Activated CD4-positive, alpha-beta memory T cell treated with anti-CD3 and anti-CD28 coated beads for 36 hours (primary cell): ENCODE data around the gene TTC33. TPM values are rescaled to one million over a fixed set of nuclear protein-coding genes. Genes with fewer than 3 reads are reported as not detected.
"Not testable (repeated sequence)": the region's sequence is repeated elsewhere in the genome, so short reads cannot be mapped to it uniquely, and the experiment has no call there.

Source experiments
- CTCF ChIA-PET: fragments of 350-600 bp; sonication (Branson Sonifier 250); formaldehyde crosslinking; loops from one replicate; lab custom pipeline; 2021; ENCODE audit warnings: antibody characterized with exemption, inconsistent platforms; lab: Charles Lee
- POLR2A ChIA-PET: fragments of 350-600 bp; sonication (Branson Sonifier 250); formaldehyde crosslinking; loops from one replicate; lab custom pipeline; 2021; ENCODE audit warnings: antibody characterized with exemption; lab: Charles Lee
- DNase-seq: peaks from one replicate; pipeline ENCODE4 v3.0.0-alpha.2; 2020
- H3K27ac Mint-ChIP-seq: one replicate; pipeline ENCODE4 v1.8.0; 2021; ENCODE audit warnings: mixed read lengths
- H3K27me3 Mint-ChIP-seq: one replicate; pipeline ENCODE4 v1.8.0; 2021; ENCODE audit warnings: mixed read lengths
- H3K36me3 Mint-ChIP-seq: one replicate; pipeline ENCODE4 v1.8.0; 2021; ENCODE audit warnings: mixed read lengths
- H3K4me1 Mint-ChIP-seq: one replicate; pipeline ENCODE4 v1.8.0; 2021; ENCODE audit warnings: low read depth, mixed read lengths
- H3K4me3 Mint-ChIP-seq: one replicate; pipeline ENCODE4 v1.8.0; 2021; ENCODE audit warnings: mild to moderate bottlenecking, mixed read lengths
- H3K9me3 Mint-ChIP-seq: one replicate; pipeline ENCODE4 v1.8.0; 2021; ENCODE audit warnings: mixed read lengths
- intact Hi-C: fragments of 100-400 bp; cut with micrococcal nuclease; formaldehyde crosslinking; loops from one replicate; pipeline ENCODE4 v1.15.1; 2023
- total RNA-seq, 2 experiments: library from RNA; stranded (reverse); gene quantifications; one replicate each; pipeline ENCODE4 v1.2.3, GENCODE V29; 2021

TTC33 gene
- total RNA-seq, 2 experiments from 2014 or later, result 30.2 to 34.1 TPM

DNA sequence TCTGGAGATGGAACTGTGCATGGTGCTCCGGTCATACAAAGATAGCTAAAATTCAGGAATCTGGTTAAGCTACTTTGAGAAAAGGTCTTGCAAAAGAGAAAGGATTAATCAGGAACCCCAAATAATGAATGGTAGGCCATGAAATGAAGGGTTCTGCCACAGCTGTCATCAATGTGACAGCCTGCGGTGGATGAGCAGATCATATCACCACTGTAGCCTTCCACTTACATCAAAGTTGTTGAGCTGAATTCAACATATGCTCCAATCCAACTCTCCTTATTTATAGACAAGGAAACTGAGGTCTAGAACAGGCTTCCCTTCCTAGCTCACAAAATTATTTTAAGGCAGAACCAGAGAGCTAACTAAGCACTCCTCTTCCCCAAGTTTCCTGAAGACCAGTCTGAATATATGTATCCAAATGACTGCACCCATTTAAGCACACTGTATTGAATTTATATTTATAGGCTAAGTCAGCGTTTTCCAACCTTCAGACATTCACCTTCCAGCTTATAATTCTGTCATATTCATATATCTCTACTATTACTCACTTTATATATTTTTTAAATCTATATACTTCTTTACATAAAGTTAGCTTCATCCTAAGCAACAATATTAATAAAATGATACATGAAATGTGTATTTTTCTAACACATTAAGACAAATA is 90.0 kb downstream of the TTC33 start:
- no peak overlapping the region for H3K27ac Mint-ChIP-seq
- ChIA-PET POLR2A (interaction anchor here (1.0 to 1.4 kb wide), 3 partner anchors 10 to 14 kb away, joined by 3 to 4 read pairs (median 3); partner anchors contain the start of gene PTGER4), CTCF (interaction anchor here (1.3 kb wide), 1 partner anchor 718 kb away, joined by 3 read pairs; no protein-coding TSS in a partner anchor)

GRCh38 chr5:40660751-40661150 is 95.0 kb downstream of the TTC33 start:
- Mint-ChIP-seq H3K27me3 (no peaks in the 10 kb centered on the region), H3K36me3 (no peaks in the 10 kb centered on the region), H3K4me3 (no peak overlapping the region), H3K9me3 (no peaks in the 10 kb centered on the region), H3K27ac (no peak overlapping the region), H3K4me1 (peaks cover 6% of the 10 kb centered on the region)
- DNase-seq, result no peak
- ChIA-PET POLR2A (no interaction called here), CTCF (interaction anchor here (0.6 kb wide), 1 partner anchor 24 kb away, joined by 6 read pairs; no protein-coding TSS in a partner anchor)
- intact Hi-C loops, result no loop called here

More for the DNA sequence above, 90.0 kb downstream of the TTC33 start:
- no peak overlapping the region for H3K4me3 Mint-ChIP-seq
- peaks cover 21% of the 10 kb centered on the region for H3K4me1 Mint-ChIP-seq
- no peak for DNase-seq
- H3K36me3 Mint-ChIP-seq, result no peaks in the 10 kb centered on the region
- H3K27me3 Mint-ChIP-seq, result no peaks in the 10 kb centered on the region
- H3K9me3 Mint-ChIP-seq, result no peaks in the 10 kb centered on the region
- intact Hi-C loops, result no loop called here

GRCh38 chr5:40656766-40657165 is 99.0 kb downstream of the TTC33 start:
- DNase-seq, result no peak
- no peak overlapping the region for H3K4me3 Mint-ChIP-seq
- H3K27ac Mint-ChIP-seq, result no peak overlapping the region
- intact Hi-C loops, result no loop called here
- CTCF ChIA-PET, result no interaction called here
- POLR2A ChIA-PET, result interaction anchor here (1.2 kb wide), 1 partner anchor 19 kb away, joined by 3 read pairs; no protein-coding TSS in a partner anchor
- H3K9me3 Mint-ChIP-seq, result no peaks in the 10 kb centered on the region
- H3K36me3 Mint-ChIP-seq, result no peaks in the 10 kb centered on the region
- H3K27me3 Mint-ChIP-seq, result no peaks in the 10 kb centered on the region
- peaks cover 41% of the 10 kb centered on the region for H3K4me1 Mint-ChIP-seq

GRCh38 chr5:40656091-40656490 is 99.7 kb downstream of the TTC33 start:
- POLR2A ChIA-PET, H3K27me3 Mint-ChIP-seq, H3K9me3 Mint-ChIP-seq, H3K36me3 Mint-ChIP-seq, H3K4me3 Mint-ChIP-seq, DNase-seq, intact Hi-C loops, CTCF ChIA-PET, H3K27ac Mint-ChIP-seq: not testable (repeated sequence)
- peaks cover 41% of the 10 kb centered on the region for H3K4me1 Mint-ChIP-seq

DNA sequence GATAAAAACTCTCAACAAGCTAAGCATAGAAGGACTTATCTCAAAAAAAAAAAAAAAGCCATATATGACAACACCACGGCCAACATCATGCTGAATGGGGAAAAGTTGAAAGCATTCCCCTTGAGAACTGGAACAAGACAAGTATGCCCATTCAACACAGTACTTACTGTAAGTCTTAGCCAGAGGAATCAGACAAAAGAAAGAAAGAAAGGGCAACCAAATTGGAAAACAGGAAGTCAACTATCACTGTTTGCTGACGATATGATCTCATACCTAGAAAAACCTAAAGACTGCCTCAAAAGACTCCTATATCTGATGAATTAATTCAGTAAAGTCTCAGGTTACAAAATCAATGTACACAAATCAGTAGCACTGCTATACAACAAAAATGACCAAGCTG is 100.6 kb downstream of the TTC33 start:
- peaks cover 46% of the 10 kb centered on the region for H3K4me1 Mint-ChIP-seq
- H3K9me3 Mint-ChIP-seq, result no peaks in the 10 kb centered on the region
- peak overlapping the region; percentile 60 for H3K4me3 Mint-ChIP-seq
- no peaks in the 10 kb centered on the region for H3K36me3 Mint-ChIP-seq
- CTCF ChIA-PET, result interaction anchor here (0.8 kb wide), 1 partner anchor 25 kb away, joined by 4 read pairs; the partner anchor contains the start of gene PTGER4
- no peak for DNase-seq
- POLR2A ChIA-PET, result no interaction called here
- peak overlapping the region; percentile 80 for H3K27ac Mint-ChIP-seq
- H3K27me3 Mint-ChIP-seq, result no peaks in the 10 kb centered on the region
- intact Hi-C loops, result loop anchor here (1.0 to 2.0 kb wide), 3 partner anchors 14 to 77 kb away; no protein-coding TSS in a partner anchor

DNA sequence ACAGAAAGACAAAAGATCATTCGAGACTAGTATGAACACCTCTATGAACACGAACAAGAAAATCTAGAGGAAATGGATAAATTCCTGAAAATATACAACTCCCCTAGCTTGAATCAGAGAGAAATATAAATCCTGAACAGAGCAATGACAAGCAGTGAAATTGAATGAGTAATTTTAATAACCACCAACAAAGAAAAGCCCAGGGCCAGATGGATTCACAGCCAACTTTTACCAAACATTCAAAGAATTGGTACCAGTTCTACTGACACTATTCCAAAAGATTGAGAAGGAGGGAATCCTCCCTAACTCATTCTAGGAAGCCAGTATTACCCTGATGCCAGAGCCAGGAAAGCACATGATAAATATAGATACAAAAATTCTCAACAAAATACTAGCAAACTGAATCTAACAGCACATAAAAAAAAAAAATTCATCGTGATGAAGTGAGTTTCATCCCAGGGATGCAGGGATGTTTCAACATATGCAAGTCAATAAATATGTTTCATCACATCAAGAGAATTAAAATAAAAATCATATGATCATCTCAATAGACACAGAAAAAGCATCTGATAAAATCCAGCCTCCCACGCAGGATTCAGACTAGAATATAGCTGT is 101.3 kb downstream of the TTC33 start:
- H3K9me3 Mint-ChIP-seq, result no peaks in the 10 kb centered on the region
- intact Hi-C loops, result loop anchor here (2.0 kb wide), 1 partner anchor 14 kb away; no protein-coding TSS in a partner anchor
- H3K27me3 Mint-ChIP-seq, result no peaks in the 10 kb centered on the region
- H3K4me1 Mint-ChIP-seq, result peaks cover 53% of the 10 kb centered on the region
- ChIA-PET POLR2A (interaction anchor here (1.3 to 1.4 kb wide), 2 partner anchors 21 to 25 kb away, joined by 4 to 5 read pairs; partner anchors contain the start of gene PTGER4), CTCF (interaction anchor here (0.7 to 0.8 kb wide), 2 partner anchors 26 to 35 kb away, joined by 3 to 4 read pairs; partner anchors contain the start of gene PTGER4)
- peak overlapping the region; percentile 74 for H3K4me3 Mint-ChIP-seq
- H3K36me3 Mint-ChIP-seq, result no peaks in the 10 kb centered on the region
- H3K27ac Mint-ChIP-seq, result peak overlapping the region; percentile 80
- DNase-seq, result no peak

DNA sequence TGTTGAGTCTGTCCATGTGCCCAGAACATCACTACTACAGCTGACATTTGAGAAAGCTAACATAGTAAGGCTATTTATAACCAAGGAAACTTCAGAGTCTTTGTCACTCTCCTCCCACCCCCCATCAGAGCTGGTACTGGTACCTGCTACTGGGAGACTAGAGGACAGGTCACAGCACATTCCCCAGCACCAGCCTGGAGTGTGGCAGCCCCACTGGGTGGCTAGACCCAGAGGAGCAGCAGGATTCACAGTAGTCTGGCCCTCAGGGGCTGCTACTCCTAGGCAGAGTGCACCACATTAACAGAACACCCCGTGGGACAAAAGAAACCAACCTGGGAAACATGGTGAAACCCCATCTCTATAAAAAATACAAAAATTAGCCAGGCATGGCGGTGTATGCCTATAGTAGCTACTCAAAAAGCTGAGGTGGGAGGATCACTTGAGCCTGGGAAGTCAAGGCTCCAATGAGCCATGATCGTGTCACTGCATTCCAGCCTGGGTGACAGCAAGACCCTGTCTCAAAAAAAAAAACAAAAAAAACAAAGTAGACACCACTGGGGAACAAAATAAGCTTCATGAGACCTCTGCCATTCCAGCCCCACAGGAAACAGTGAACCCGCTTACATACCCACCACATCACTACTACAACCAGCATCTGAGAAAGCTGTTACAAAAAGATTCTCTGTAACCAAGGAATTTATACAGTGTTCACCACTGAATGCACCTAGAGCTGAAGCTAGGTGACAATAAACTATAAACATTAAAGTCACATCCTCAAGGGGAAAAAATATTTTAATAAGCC is 102.3 kb downstream of the TTC33 start:
- no peaks in the 10 kb centered on the region for H3K36me3 Mint-ChIP-seq
- H3K4me3 Mint-ChIP-seq, result peak overlapping the region; percentile 74
- peak overlapping the region; percentile 80 for H3K27ac Mint-ChIP-seq
- no peaks in the 10 kb centered on the region for H3K9me3 Mint-ChIP-seq
- no peak for DNase-seq
- peaks cover 60% of the 10 kb centered on the region for H3K4me1 Mint-ChIP-seq
- intact Hi-C loops, result loop anchor here (2.0 kb wide), 1 partner anchor 13 kb away; no protein-coding TSS in a partner anchor
- CTCF ChIA-PET, result interaction anchor here (0.7 to 1.5 kb wide), 3 partner anchors 22 to 36 kb away, joined by 3 to 4 read pairs (median 3); no protein-coding TSS in a partner anchor
- no peaks in the 10 kb centered on the region for H3K27me3 Mint-ChIP-seq
- POLR2A ChIA-PET, result interaction anchor here (1.2 to 1.4 kb wide), 3 partner anchors 12 to 26 kb away, joined by 4 to 5 read pairs (median 4); partner anchors contain the start of gene PTGER4

DNA sequence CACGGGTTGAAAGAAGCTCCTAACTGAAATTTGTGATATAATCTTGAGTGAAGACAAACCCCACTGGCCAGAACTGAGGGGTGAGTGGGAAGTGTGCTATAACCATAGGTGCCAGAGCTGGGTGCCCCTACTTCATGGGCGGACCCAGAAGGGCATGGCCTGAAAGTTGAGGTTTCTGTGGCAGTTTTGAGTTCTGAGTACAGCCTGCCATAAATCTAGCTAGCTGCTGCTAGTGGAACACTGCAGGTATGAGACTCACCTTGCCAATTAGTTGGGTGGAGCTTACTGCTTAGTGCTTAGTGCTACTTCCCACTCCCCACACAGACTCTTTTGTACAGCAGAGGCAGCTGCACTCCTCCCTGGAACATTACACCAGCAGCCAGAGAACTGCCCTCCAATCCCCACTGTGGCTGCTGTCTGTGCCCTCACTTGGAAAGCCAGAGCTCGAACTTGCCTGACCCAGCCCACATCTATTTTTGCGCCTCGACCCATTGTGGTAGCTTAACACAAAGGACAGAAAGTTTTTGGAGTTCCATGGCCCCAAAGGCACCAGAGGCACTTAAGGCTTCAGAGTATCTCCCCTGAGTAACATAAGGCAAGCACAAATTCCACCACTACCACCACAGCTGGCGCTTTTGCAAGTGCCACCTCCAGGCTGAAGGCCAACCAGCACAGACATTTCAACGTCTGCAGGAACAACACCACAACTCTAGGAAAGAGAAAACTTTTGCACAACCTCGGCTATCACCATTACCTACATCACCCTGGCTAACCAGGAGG is 103.1 kb downstream of the TTC33 start:
- peak overlapping the region; percentile 80 for H3K27ac Mint-ChIP-seq
- H3K4me3 Mint-ChIP-seq, result peak overlapping the region; percentile 21
- CTCF ChIA-PET, result interaction anchor here (0.6 to 1.5 kb wide), 3 partner anchors 10 to 719 kb away, joined by 3 to 4 read pairs (median 3); no protein-coding TSS in a partner anchor
- intact Hi-C loops, result no loop called here
- peaks cover 63% of the 10 kb centered on the region for H3K4me1 Mint-ChIP-seq
- no peaks in the 10 kb centered on the region for H3K9me3 Mint-ChIP-seq
- H3K27me3 Mint-ChIP-seq, result no peaks in the 10 kb centered on the region
- no peaks in the 10 kb centered on the region for H3K36me3 Mint-ChIP-seq
- POLR2A ChIA-PET, result interaction anchor here (1.2 to 1.3 kb wide), 2 partner anchors 13 to 27 kb away, joined by 4 read pairs; partner anchors contain the start of gene PTGER4
- DNase-seq, result peak; percentile 39

DNA sequence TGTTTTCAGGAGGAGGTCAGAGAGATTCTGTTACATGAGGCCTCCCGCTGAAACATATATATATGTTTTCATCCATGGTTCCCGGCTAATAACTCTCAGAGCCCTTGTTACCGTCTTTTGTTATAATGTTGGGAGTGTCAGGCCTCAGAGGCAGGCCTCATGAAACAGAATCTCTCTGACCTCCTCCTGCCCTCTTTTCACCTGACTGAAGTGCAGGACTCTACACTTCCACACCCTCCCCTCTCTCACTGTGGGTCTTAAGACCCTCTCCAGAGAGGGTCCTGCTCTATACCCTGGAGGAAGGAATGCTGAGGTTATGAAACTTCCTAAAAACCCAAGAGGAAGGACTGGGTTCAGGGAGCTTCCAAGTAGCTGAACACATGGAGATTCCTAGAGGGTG is 104.6 kb downstream of the TTC33 start:
- no peaks in the 10 kb centered on the region for H3K27me3 Mint-ChIP-seq
- H3K27ac Mint-ChIP-seq, result no peak overlapping the region
- peaks cover 60% of the 10 kb centered on the region for H3K4me1 Mint-ChIP-seq
- H3K36me3 Mint-ChIP-seq, result no peaks in the 10 kb centered on the region
- ChIA-PET POLR2A (no interaction called here), CTCF (no interaction called here)
- no peak for DNase-seq
- intact Hi-C loops, result no loop called here
- no peaks in the 10 kb centered on the region for H3K9me3 Mint-ChIP-seq
- no peak overlapping the region for H3K4me3 Mint-ChIP-seq

DNA sequence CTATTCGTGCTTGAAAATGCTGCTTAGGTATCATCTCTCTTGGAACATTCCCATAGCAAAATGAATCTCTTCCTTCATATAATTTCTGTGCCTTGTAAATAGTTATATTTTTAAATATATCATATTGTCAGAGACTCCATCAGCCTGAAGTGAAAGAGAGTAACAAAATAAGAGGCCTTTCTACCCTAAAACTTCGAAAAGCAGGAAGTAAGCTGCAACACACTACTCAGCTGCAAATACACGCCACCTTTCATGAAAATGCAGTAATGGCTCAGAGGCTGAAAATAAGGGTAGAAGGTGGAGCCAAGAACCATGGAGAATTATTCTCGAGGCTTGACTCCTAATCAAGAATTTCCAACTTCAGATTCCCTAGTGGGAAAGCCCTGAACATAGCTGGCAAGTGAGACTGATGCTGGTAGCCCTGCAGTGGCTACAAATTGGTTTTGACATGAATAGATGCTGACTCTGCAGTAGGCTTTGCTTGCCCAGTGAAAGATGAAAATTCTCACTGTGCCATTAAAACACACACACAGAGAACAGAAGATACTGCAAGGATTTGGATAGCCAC is 106.2 kb downstream of the TTC33 start:
- no peaks in the 10 kb centered on the region for H3K9me3 Mint-ChIP-seq
- no peaks in the 10 kb centered on the region for H3K27me3 Mint-ChIP-seq
- H3K27ac Mint-ChIP-seq, result peak overlapping the region; percentile 74
- H3K36me3 Mint-ChIP-seq, result no peaks in the 10 kb centered on the region
- H3K4me1 Mint-ChIP-seq, result peaks cover 49% of the 10 kb centered on the region
- ChIA-PET POLR2A (no interaction called here), CTCF (no interaction called here)
- intact Hi-C loops, result no loop called here
- no peak overlapping the region for H3K4me3 Mint-ChIP-seq
- no peak for DNase-seq

- no peak for DNase-seq
- no peak overlapping the region for H3K27ac Mint-ChIP-seq
- POLR2A ChIA-PET, result no interaction called here
- CTCF ChIA-PET, result no interaction called here
- H3K27me3 Mint-ChIP-seq, result no peaks in the 10 kb centered on the region
- no peak overlapping the region for H3K4me3 Mint-ChIP-seq
- intact Hi-C loops, result no loop called here
- H3K36me3 Mint-ChIP-seq, result peaks cover 5% of the 10 kb centered on the region
- peaks cover 35% of the 10 kb centered on the region for H3K4me1 Mint-ChIP-seq
- H3K9me3 Mint-ChIP-seq, result peaks cover 8% of the 10 kb centered on the region
Measured at GRCh38 chr5:40648150-40648549, 107.6 kb downstream of the TTC33 start.
